Parathyroid adenoma (tissue), 2 donors: Measurements from ENCODE around the gene HAGHL.

Source experiments
- H2AFZ ChIP-seq: fragments of 300-600 bp; sonication (generic); one replicate; pipeline ENCODE4 v1.7.0; 2017; ENCODE audit warnings: antibody characterized with exemption, mild to moderate bottlenecking
- H3K27ac ChIP-seq: fragments of 300-600 bp; sonication (generic); one replicate; pipeline ENCODE4 v1.7.0; 2017
- H3K27me3 ChIP-seq: fragments of 300-600 bp; sonication (generic); one replicate; pipeline ENCODE4 v1.7.0; 2017; ENCODE audit warnings: low read length; ENCODE audit not compliant: control insufficient read depth, insufficient read depth
- H3K36me3 ChIP-seq: fragments of 300-600 bp; sonication (generic); one replicate; pipeline ENCODE4 v1.7.0; 2017; ENCODE audit warnings: low read length; ENCODE audit not compliant: control insufficient read depth, insufficient read depth
- H3K4me1 ChIP-seq: fragments of 300-600 bp; sonication (generic); one replicate; pipeline ENCODE4 v1.7.0; 2017; ENCODE audit warnings: control low read depth
- H3K4me2 ChIP-seq: fragments of 300-600 bp; sonication (generic); one replicate; pipeline ENCODE4 v1.7.0; 2017; ENCODE audit warnings: low read length
- H3K4me3 ChIP-seq: fragments of 300-600 bp; sonication (generic); one replicate; pipeline ENCODE4 v1.7.0; 2017; ENCODE audit warnings: low read depth, low read length
- H3K79me2 ChIP-seq: fragments of 300-600 bp; sonication (generic); one replicate; pipeline ENCODE4 v1.7.0; 2017; ENCODE audit warnings: control low read depth
- H3K9ac ChIP-seq: fragments of 300-600 bp; sonication (generic); one replicate; pipeline ENCODE4 v1.7.0; 2017; ENCODE audit warnings: mild to moderate bottlenecking
- H3K9me3 ChIP-seq: fragments of 300-600 bp; sonication (generic); one replicate; pipeline ENCODE4 v1.7.0; 2017; ENCODE audit warnings: low read length; ENCODE audit not compliant: control insufficient read depth
- TF ChIP-seq, protein P1 (sequence below): fragments of 300-600 bp; sonication (generic); IDR thresholded peaks from one replicate; pipeline ENCODE4 v1.7.0; 2017; ENCODE audit warnings: antibody characterized with exemption, mild to moderate bottlenecking
- donor health status: primary hyperparathyroidism.

Gene HAGHL

DNA sequence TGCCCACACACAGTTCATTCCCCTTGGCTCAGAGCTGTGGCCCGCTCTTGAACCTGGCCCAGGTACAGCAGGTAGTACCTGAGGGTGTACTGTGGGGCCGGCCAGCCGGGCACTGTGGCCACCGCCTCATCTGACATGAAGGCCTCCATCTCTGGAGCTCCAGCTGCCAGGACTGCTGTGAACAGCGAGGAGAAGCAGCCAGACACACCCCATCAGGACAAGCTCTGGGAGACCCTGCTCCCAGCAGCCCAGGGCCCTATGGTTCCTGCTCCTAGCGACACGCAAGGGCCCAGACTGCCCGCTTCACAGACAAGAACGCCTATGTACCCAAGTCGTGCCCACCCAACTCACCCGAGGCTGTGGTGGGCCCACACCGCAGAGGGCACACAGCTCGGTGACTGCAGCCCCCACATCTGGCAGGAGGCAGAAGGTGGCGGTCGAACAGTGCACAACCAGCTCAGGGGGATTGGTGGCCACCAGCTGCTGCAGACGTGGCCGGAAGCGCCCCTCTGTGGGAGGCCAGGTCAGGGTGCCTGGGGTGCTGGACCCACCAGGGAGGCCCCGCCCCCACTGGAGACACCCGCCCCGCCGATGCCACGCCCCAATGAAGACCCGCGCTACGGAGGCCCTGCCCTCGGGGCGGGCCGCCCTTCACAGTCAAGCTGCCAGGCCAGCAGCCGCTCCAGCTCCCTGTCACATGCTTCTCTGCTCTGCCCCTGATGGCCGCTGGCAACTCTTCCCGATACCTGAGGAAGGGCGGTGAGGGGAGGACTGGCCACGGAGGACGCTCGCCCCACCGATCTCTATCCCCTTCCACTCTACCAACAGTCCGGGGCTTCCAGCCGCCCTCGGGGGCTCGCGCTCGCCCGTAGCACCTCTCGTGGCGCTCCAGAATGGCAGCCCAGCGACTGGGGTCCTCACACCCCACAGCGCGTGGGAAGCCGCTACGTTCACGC, 47.8 kb upstream of the HAGHL start:
- H3K4me3 ChIP-seq: peak overlapping the region; percentile 63
- peaks cover 6% of the 10 kb centered on the region for H3K4me1 ChIP-seq
- TF ChIP-seq, protein P1, sequence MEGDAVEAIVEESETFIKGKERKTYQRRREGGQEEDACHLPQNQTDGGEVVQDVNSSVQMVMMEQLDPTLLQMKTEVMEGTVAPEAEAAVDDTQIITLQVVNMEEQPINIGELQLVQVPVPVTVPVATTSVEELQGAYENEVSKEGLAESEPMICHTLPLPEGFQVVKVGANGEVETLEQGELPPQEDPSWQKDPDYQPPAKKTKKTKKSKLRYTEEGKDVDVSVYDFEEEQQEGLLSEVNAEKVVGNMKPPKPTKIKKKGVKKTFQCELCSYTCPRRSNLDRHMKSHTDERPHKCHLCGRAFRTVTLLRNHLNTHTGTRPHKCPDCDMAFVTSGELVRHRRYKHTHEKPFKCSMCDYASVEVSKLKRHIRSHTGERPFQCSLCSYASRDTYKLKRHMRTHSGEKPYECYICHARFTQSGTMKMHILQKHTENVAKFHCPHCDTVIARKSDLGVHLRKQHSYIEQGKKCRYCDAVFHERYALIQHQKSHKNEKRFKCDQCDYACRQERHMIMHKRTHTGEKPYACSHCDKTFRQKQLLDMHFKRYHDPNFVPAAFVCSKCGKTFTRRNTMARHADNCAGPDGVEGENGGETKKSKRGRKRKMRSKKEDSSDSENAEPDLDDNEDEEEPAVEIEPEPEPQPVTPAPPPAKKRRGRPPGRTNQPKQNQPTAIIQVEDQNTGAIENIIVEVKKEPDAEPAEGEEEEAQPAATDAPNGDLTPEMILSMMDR: no peak
- H3K4me2 ChIP-seq: peak overlapping the region; percentile 84
- H3K27me3 ChIP-seq: no peaks in the 10 kb centered on the region
- H3K9ac ChIP-seq: no peak overlapping the region
- H3K36me3 ChIP-seq: no peaks in the 10 kb centered on the region
- H3K9me3 ChIP-seq: no peaks in the 10 kb centered on the region
- peak overlapping the region; percentile 79 for H3K27ac ChIP-seq
- H3K79me2 ChIP-seq: peaks cover 6% of the 10 kb centered on the region
- H2AFZ ChIP-seq: peak overlapping the region; percentile 72

DNA sequence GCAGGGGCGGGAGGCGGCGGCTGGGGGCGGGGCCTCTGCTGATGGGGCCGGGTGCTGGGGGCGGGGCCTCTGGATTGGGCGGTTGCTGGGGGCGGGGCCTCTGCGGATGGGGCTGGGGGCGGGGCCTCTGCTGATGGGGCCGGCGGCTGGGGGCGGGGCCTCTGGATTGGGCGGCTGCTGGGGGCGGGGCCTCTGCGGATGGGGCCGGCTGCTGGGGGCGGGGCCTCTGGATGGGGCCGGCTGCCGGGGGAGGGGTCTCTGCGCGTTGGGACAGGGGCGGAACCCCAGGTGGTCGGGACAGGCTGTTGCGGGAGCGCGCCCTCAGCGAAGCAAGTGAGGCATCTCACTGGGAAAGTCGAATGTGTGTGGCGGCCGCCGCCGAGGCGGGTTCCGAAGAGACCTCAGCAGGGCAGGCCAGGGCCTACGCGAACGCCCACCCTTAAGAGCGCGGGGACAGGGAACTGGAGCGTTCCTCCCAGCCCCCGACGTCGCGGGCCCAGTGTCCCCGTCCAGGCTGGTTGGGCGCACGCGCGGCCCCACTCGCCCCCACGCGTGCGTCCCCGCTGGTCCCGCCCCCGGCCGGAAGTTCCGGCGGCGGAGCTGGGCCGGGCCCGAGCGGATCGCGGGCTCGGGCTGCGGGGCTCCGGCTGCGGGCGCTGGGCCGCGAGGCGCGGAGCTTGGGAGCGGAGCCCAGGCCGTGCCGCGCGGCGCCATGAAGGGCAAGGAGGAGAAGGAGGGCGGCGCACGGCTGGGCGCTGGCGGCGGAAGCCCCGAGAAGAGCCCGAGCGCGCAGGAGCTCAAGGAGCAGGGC, 46.9 kb upstream of the HAGHL start, which contains the start of gene STUB1:
Gene STUB1, plus strand, starts transcription at position 597 of the 811 bp plus-strand sequence. Its CDS starts 116 bp downstream, at position 713.
- H3K4me3 ChIP-seq: peak within 1 kb of the TSS; percentile 77
- H3K36me3 ChIP-seq: no peaks in the 10 kb centered on the region
- H3K9ac ChIP-seq: peak within 1 kb of the TSS; percentile 73
- H3K9me3 ChIP-seq: no peaks in the 10 kb centered on the region
- no peaks in the 10 kb centered on the region for H3K27me3 ChIP-seq
- peaks cover 9% of the 10 kb centered on the region for H3K4me1 ChIP-seq
- peak within 1 kb of the TSS; percentile 99 for H3K4me2 ChIP-seq
- H3K79me2 ChIP-seq: peaks cover 8% of the 10 kb centered on the region
- peak within 1 kb of the TSS; percentile 72 for H2AFZ ChIP-seq
- TF ChIP-seq, protein P1: no peak
- H3K27ac ChIP-seq: peak within 1 kb of the TSS; percentile 79

DNA sequence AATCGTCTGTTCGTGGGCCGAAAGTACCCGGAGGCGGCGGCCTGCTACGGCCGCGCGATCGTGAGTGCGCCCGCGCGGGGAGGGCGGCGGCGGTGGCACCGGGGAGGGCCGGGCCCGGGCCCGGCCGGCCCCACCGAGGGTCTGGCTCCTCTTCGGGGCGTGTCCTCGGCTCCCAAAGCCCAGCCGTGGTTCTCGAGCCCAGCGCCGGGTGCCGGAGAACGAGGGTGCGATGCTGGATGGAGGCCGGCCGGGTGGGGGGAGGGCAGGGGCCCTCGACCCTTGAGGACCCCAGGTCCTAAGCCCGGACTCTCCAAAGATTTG, 46.3 kb upstream of the HAGHL start:
- Histone ChIP-seq H3K36me3 (no peaks in the 10 kb centered on the region), H3K4me3 (peak overlapping the region; percentile 77), H3K9ac (peak overlapping the region; percentile 73), H3K27ac (peak overlapping the region; percentile 79), H3K27me3 (no peaks in the 10 kb centered on the region), H3K4me2 (peak overlapping the region; percentile 79), H3K4me1 (peaks cover 9% of the 10 kb centered on the region), H3K9me3 (no peaks in the 10 kb centered on the region), H3K79me2 (peaks cover 8% of the 10 kb centered on the region), H2AFZ (no peak overlapping the region)
- TF ChIP-seq, protein P1: no peak

DNA sequence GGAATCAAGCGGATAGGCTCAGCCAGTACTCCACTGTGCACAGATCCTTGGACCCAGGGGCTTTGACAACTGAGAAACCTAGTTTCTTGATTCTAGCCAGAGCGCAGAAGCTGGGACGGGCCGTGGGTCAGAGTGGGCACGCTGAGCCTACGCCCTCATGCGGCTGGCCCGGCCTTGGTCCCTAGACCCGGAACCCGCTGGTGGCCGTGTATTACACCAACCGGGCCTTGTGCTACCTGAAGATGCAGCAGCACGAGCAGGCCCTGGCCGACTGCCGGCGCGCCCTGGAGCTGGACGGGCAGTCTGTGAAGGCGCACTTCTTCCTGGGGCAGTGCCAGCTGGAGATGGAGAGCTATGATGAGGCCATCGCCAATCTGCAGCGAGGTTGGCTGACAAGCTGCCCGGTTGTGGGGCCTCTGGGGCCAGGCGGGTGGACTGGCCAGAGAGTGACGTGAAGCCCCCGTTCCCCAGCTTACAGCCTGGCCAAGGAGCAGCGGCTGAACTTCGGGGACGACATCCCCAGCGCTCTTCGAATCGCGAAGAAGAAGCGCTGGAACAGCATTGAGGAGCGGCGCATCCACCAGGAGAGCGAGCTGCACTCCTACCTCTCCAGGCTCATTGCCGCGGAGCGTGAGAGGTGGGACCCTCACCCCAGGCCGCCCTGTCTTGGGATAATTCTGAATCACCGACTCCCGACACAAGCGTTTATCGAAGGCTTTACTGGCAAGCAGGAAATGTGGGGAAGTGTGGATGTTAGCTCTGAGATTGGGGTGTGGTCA, 45.8 kb upstream of the HAGHL start:
- TF ChIP-seq, protein P1: peak; percentile 21
- no peaks in the 10 kb centered on the region for H3K9me3 ChIP-seq
- H3K4me1 ChIP-seq: peaks cover 9% of the 10 kb centered on the region
- no peaks in the 10 kb centered on the region for H3K27me3 ChIP-seq
- H2AFZ ChIP-seq: no peak overlapping the region
- no peaks in the 10 kb centered on the region for H3K36me3 ChIP-seq
- H3K4me2 ChIP-seq: peak overlapping the region; percentile 79
- peak overlapping the region; percentile 79 for H3K27ac ChIP-seq
- H3K9ac ChIP-seq: peak overlapping the region; percentile 73
- H3K79me2 ChIP-seq: peaks cover 8% of the 10 kb centered on the region
- H3K4me3 ChIP-seq: peak overlapping the region; percentile 77
